RWPE2 (cell line): Measurements from ENCODE around the gene AOPEP.

Source experiments
- ATAC-seq: fragments of 200-7000 bp; cut with Tn5 transposase; 3 replicates; pipeline ENCODE4 v1.9.1; 2021; ENCODE audit warnings: low read depth
- DNase-seq: peaks from one replicate; pipeline ENCODE4 v3.0.0-alpha.2; 2020; ENCODE audit warnings: low spot score
- H3K27ac ChIP-seq: fragments of 450-650 bp; 2 replicates; pipeline ENCODE4 v1.5.1; 2017; ENCODE audit warnings: mild to moderate bottlenecking; ENCODE audit not compliant: poor library complexity, severe bottlenecking
- H3K27me3 ChIP-seq: fragments of 250-450 bp; sonication (Bioruptor Pico); 2 replicates; pipeline ENCODE4 v1.5.1; 2021; ENCODE audit warnings: mild to moderate bottlenecking, moderate library complexity; ENCODE audit not compliant: insufficient read depth, poor library complexity, severe bottlenecking
- H3K36me3 ChIP-seq: fragments of 250-450 bp; sonication (Bioruptor Pico); 2 replicates; pipeline ENCODE4 v1.5.1; 2020; ENCODE audit warnings: low read depth, mild to moderate bottlenecking, moderate library complexity
- H3K4me1 ChIP-seq: fragments of 250-450 bp; sonication (Bioruptor Pico); 2 replicates; pipeline ENCODE4 v1.5.1; 2021; ENCODE audit warnings: mild to moderate bottlenecking, moderate library complexity; ENCODE audit not compliant: insufficient read depth, poor library complexity, severe bottlenecking
- H3K4me3 ChIP-seq: fragments of 250-450 bp; sonication (Bioruptor Pico); 2 replicates; pipeline ENCODE4 v1.5.1; 2021; ENCODE audit warnings: mild to moderate bottlenecking, moderate library complexity; ENCODE audit not compliant: severe bottlenecking
- H3K9me3 ChIP-seq: fragments of 250-450 bp; sonication (Bioruptor Pico); 2 replicates; pipeline ENCODE4 v1.5.1; 2021; ENCODE audit warnings: mild to moderate bottlenecking, moderate library complexity; ENCODE audit not compliant: severe bottlenecking
- TF ChIP-seq, protein P1 (sequence below): fragments of 450-650 bp; IDR thresholded peaks from one replicate; pipeline ENCODE4 v1.5.1; 2017; ENCODE audit warnings: mild to moderate bottlenecking, moderate library complexity; ENCODE audit not compliant: poor library complexity, severe bottlenecking

AOPEP gene

DNA sequence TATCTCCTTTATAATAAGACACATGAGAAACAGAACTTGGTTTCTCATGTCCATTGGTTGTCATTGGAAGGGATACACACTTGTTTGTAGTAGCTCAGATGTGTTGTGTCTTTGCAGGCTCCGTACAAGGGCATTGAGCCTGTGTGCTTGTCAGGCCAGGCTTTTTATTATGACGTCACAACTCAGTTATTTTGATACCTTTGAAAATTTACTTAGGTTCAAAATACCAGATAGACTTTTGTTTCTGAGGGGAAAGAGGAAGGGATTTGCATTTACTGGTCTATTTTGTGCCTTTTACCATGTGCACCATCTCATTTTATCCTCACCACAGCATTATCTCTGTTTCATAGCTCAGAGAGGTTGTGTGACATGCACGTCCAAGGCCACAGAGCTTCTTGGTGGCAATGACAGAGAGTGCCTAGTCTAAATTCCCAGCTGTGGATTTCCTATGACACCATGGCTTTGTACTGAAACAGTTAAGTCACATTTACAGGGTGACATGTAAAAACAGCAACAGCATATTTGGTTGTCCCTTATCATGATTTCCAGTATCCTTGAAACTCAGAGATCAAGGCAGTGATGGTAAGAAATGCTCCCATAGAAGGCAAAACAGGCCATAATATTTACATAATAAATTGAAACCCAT, 268.7 kb downstream of the AOPEP start:
- Histone ChIP-seq H3K27me3 (no peaks in the 10 kb centered on the region), H3K4me1 (no peaks in the 10 kb centered on the region), H3K4me3 (no peak overlapping the region), H3K9me3 (peaks cover 4% of the 10 kb centered on the region), H3K36me3 (no peaks in the 10 kb centered on the region), H3K27ac (no peak overlapping the region)
- DNase-seq = no peak
- no peak for ATAC-seq
- TF ChIP-seq, protein P1, sequence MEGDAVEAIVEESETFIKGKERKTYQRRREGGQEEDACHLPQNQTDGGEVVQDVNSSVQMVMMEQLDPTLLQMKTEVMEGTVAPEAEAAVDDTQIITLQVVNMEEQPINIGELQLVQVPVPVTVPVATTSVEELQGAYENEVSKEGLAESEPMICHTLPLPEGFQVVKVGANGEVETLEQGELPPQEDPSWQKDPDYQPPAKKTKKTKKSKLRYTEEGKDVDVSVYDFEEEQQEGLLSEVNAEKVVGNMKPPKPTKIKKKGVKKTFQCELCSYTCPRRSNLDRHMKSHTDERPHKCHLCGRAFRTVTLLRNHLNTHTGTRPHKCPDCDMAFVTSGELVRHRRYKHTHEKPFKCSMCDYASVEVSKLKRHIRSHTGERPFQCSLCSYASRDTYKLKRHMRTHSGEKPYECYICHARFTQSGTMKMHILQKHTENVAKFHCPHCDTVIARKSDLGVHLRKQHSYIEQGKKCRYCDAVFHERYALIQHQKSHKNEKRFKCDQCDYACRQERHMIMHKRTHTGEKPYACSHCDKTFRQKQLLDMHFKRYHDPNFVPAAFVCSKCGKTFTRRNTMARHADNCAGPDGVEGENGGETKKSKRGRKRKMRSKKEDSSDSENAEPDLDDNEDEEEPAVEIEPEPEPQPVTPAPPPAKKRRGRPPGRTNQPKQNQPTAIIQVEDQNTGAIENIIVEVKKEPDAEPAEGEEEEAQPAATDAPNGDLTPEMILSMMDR = no peak

DNA sequence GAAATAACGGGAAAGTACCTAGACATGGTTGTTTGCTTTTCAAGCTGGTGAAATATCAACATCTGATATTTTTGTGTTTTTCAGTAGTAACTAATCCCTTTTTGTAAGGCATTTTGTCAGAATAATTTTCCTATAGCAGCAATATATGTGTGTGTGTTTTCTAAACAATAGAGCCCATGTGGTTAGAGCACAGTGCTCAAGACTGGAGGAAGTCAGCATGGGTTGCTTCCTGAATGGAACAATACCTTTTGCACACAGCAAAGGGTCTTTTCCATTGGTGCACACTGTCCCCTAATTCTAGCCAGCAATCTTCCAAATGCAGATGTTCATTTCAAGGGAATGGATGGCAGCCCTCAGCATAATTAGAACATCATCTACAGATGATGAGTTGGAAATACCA, 270.1 kb downstream of the AOPEP start:
- Histone ChIP-seq H3K4me3 (no peak overlapping the region), H3K4me1 (no peaks in the 10 kb centered on the region), H3K27ac (no peak overlapping the region), H3K36me3 (no peaks in the 10 kb centered on the region), H3K9me3 (peaks cover 4% of the 10 kb centered on the region), H3K27me3 (no peaks in the 10 kb centered on the region)
- TF ChIP-seq, protein P1 = no peak
- ATAC-seq = no peak
- no peak for DNase-seq

DNA sequence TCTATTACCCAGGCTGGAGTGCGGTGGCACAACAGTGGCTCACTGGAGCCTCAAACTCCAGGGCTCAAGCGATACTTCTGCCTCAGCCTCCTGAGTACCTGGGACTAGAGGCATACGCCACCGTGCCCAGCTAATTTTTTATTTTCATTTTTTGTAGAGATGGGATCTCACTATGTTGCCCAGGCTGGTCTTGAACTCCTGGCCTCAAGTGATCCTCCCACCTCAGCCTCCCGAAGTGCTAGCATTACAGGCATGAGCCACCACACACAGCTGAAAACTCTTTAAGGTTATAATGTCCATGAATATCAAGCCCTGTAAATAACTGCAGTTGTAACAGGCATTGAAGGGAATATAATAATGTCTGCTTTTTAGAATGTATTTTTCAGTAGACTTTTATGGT, 271.2 kb downstream of the AOPEP start:
- peaks cover 4% of the 10 kb centered on the region for H3K9me3 ChIP-seq
- ATAC-seq (no peak), DNase-seq (no peak)
- no peak overlapping the region for H3K27ac ChIP-seq
- no peaks in the 10 kb centered on the region for H3K27me3 ChIP-seq
- no peaks in the 10 kb centered on the region for H3K4me1 ChIP-seq
- no peak overlapping the region for H3K4me3 ChIP-seq
- TF ChIP-seq, protein P1 = no peak
- H3K36me3 ChIP-seq = no peaks in the 10 kb centered on the region

DNA sequence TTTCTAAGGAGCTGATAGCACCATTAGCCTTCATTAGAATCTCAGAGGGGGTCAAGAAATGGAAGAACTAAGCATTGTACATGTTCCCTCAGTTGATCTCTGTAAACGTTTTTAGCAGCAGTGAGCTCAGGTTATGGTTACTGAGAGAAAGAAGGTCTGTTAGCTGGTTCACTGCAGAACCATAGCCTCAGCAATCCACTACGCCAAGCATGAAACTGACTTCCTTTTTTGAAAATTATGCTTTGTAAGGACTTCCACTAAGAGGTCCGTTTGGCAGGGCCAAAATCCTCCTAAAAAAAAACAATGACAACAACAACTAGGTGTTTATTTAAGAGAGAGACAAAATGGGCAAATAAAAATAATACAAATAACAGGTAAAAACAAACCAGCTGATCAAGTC, 273.3 kb downstream of the AOPEP start:
- no peaks in the 10 kb centered on the region for H3K36me3 ChIP-seq
- DNase-seq = no peak
- H3K4me3 ChIP-seq = no peak overlapping the region
- no peak overlapping the region for H3K27ac ChIP-seq
- TF ChIP-seq, protein P1 = no peak
- H3K4me1 ChIP-seq = peaks cover 12% of the 10 kb centered on the region
- no peaks in the 10 kb centered on the region for H3K9me3 ChIP-seq
- H3K27me3 ChIP-seq = no peaks in the 10 kb centered on the region
- no peak for ATAC-seq

DNA sequence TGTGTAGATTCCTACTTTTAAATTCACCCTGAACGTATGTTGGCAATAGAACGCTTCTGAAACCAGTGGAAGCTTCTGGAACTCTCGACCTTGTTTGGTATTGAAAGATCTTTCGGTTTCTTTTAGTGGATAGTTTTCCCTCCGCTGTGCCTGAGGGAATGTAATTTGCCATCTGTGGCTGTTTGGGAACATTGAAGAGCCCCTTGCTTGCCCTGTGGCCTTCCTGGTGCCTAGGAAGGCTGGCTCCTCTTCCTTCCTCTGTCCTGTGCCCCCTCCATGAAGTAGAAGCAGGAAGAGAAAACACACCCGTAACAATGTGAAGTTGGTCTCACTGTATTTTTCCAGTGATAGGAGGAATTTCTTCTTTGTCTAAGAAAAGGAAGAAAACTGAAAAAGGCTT, 274.3 kb downstream of the AOPEP start:
- no peaks in the 10 kb centered on the region for H3K9me3 ChIP-seq
- H3K4me1 ChIP-seq = peaks cover 13% of the 10 kb centered on the region
- peaks cover 4% of the 10 kb centered on the region for H3K36me3 ChIP-seq
- DNase-seq (no peak), ATAC-seq (no peak)
- no peak overlapping the region for H3K4me3 ChIP-seq
- H3K27ac ChIP-seq = no peak overlapping the region
- TF ChIP-seq, protein P1 = no peak
- no peaks in the 10 kb centered on the region for H3K27me3 ChIP-seq
